PC-3 (cell line): ENCODE data around the gene CAND2.

Experiments used
- CTCF ChIP-seq: fragments of 300-600 bp; sonication (generic); conservative IDR thresholded peaks from 2 replicates; pipeline ENCODE4 v1.5.1; 2017; ENCODE audit warnings: antibody characterized with exemption, low read depth, mild to moderate bottlenecking, low read length
- EZH2 ChIP-seq: fragments of 300-600 bp; sonication (generic); IDR thresholded peaks from one replicate; pipeline ENCODE4 v1.6.1; 2017; ENCODE audit warnings: antibody characterized with exemption, mild to moderate bottlenecking, low read length; ENCODE audit not compliant: unreplicated experiment
- EZH2phosphoT487 ChIP-seq: fragments of 300-600 bp; sonication (generic); IDR thresholded peaks from 2 replicates; pipeline ENCODE4 v1.6.1; 2018; ENCODE audit warnings: mild to moderate bottlenecking, antibody characterized with exemption, low read length, borderline replicate concordance

- no peak for TF ChIP-seq CTCF
- TF ChIP-seq EZH2, result no peak
- no peak for TF ChIP-seq EZH2phosphoT487
Measured at GRCh38 chr3:12812812-12813211, 16.3 kb downstream of the CAND2 start.
